GM19438 (cell line): ENCODE measurements around the gene ATP5IF1.

Source experiments
- ATAC-seq: cut with Tn5 transposase; IDR thresholded peaks from one replicate; pipeline ENCODE4 v1.9.1; 2021; ENCODE audit warnings: low read depth; ENCODE audit not compliant: unreplicated experiment

Gene ATP5IF1

DNA sequence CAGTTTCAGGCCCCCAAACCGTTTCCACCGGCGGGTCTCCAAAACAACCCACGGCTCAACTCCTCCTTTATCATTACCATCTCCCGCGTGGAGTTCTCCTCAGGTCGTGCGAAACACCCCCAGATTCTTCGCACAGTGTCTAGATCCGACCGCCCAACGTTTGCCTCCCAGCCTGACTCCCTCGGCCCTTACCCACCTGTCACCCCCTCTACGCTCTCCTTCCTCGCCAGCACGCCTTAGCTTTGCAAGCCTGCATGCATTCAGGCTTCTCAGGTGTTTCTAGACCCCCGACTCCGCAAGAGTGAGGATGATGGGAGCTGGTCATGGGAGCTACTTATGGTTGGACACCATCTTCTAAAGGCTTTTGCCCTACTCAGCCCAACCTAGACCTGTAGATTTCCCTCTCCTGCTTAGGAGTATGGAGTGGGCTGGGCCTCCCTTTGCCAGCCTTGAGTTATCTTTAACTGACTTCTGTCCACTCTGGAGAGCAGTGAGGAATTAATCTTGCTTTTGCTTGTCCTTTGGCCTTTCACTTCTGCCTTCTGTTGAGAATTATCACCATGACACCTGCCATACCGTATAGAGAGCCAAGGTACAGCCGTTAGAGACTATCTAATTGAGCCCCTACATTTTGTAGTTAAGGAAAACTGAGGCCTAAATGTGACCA is 865 bp downstream of the ATP5IF1 start:
- ATAC-seq, result no peak

- ATAC-seq, result no peak
Measured at GRCh38 chr1:28239004-28239403, 3.1 kb downstream of the ATP5IF1 start.

DNA sequence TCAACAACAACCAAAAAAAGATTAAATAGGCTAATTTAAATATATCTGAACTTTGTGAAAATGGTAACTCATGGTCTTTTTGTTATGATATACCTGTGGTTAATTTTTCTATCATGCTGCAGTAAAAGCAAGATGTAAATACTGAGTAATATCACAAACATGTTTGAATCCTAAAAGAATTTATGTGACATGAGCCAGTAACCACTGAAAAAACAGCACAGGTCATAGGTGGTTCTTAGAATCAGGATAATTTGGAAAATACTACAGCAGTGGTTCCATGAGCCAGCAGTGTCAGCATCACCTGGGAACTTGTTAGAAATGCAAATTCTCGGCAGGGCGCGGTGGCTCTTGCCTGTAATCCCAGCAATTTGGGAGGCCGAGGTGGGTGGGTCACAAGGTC is 4.1 kb downstream of the ATP5IF1 start:
- ATAC-seq, result no peak

GRCh38 chr1:28241638-28242241 is 5.8 kb downstream of the ATP5IF1 start:
- no peak for ATAC-seq

DNA sequence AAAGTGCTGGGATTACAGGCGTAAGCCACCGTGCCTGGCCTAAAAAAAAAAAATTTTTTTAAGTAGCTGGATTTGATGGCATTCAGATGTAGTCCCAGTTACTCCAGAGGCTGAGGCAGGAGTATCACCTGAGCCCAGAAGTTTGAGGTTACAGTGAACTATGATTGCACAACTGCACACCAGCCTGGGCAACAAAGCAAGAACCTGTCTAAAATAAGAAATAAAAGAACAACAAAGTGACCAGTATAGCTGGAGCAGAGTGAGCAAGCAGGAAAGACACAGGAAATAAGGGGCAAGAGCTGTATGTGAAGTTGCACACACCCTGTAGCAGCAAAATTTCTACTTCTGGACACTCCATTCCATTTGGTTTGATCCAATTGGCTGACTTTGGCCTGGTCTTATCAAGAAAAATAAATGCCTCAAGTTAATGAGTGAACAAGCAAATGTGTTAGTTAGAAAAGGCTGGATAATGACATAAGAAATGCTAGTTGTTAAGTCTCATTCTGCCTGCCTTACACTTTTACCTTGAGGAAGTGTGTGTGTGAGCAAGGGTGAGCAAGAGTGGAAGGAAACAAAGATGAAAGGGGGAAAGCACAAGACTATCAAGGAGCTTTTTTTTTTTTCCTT is 7.9 kb downstream of the ATP5IF1 start:
- ATAC-seq, result no peak

GRCh38 chr1:28244549-28245251 is 8.8 kb downstream of the ATP5IF1 start:
- no peak for ATAC-seq

- ATAC-seq, result no peak
Measured at GRCh38 chr1:28246427-28246832, 10.5 kb downstream of the ATP5IF1 start.

DNA sequence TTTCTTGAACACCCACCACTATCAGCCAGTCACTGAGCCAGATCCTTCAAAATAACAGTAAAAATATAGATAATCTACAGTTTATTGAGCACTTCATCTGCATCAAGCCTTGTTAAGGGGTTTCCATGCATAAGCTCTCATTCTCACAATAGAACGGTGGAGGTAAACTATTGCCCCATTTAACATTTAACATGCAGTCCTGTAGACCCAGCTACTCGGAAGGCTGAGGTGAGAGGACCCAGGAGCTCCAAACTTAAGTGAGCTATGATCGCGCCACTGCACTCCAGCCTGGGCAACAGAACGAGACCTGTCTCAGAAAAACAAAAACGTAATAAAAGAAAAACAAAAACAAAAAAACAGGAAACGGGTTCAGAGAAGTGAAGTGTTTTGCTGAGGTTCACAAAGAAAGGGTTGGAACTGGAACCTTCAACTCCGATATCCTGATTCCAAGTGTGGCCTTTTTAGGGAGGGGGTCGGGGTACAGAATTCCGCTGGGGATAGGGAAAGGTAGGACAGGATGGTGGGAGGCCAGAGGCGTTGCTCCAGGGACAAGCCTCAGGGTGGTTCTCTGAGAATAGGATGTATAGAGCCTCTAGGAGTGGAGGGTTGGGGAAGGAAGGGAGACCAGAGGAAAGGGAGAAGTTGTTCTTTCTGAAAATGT is 11.8 kb downstream of the ATP5IF1 start:
- no peak for ATAC-seq

DNA sequence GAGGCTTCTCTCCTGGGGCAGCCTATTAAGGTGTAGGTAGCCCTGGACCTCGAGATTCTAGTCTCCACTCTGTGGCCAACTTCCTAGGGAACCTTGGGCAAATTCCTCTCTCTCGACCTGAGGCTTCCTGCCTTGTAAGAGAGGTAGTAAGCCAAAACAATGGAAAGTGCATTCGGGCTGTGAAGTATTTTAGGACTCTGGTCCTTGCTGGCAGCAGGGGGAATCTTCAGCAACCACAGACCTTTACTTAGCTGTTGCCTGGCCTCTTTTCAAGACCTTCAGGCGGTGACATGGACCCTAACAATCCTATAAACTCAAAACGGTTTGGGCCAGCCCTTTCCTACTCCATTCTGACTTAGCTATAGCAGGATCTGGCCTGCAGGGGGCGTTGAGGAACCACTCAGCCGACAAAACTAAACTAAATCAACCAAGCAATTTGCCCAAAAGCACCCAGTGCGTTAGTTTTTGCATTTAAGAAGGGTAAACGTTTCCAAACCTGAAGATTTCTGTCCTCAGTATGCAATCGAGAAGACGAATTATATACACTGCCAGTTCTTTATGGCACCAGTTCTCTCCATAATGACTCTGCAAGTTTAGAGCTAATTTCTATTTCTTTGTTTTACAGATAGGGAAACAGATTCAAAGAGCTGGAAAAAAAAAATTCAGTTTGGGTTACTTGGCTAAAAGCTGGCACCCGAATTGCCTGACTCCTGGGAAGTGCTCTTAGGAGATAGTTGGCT is 12.5 kb downstream of the ATP5IF1 start:
- no peak for ATAC-seq

GRCh38 chr1:28249013-28249865 is 13.3 kb downstream of the ATP5IF1 start:
- ATAC-seq, result no peak

DNA sequence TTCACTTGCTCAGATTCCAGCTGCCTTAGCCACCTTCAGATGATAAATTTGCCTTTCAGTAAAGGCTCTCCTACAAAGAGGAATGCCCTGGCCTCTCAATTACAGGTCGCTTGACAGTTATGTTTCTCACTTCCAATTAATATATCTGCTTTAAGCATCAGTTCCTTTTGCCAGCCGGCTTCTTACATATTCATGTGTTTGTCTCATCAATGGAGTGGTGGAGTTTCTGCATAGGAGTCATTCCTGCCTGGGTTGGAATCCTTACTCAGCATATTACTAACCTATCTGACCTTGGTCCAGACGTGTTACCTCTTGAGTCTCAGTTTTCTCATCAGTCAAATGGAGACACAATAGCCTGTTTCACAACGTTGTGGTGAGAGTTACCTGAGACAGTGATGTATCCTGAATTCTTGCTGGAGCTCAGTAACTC is 14.0 kb downstream of the ATP5IF1 start:
- ATAC-seq, result no peak

DNA sequence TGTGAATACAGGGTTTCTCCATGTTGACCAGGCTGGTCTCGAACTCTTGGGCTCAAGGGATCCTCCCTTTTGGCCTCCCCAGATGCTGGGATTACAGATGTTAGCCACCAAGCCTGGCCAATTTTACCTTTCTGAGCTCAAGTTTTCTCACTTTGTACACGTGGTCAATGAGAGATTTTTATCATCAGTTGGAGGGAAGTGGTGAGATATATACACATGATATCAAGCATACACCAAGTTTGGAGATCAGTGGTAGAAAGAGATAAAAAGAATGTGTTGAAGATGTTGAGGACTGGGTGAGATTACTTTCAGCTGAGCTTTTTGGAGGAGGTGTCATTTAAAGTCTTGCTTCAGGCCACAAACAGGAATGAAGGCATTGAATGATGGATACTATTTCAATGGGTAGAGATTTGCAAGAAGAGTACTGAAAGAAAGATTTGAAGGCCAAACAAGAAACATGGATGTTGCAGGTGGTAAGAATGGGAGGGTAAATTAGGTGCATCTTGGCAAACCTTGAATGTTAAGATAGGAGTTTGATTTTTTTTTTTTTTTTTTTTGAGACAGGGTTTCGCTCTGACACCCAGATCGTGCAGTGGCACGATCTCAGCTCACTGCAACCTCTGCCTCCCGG is 20.4 kb downstream of the ATP5IF1 start:
- ATAC-seq, result no peak

- no peak for ATAC-seq
Measured at GRCh38 chr1:28257736-28258135, 21.8 kb downstream of the ATP5IF1 start.

GRCh38 chr1:28258628-28259251 is 22.8 kb downstream of the ATP5IF1 start:
- ATAC-seq, result no peak

DNA sequence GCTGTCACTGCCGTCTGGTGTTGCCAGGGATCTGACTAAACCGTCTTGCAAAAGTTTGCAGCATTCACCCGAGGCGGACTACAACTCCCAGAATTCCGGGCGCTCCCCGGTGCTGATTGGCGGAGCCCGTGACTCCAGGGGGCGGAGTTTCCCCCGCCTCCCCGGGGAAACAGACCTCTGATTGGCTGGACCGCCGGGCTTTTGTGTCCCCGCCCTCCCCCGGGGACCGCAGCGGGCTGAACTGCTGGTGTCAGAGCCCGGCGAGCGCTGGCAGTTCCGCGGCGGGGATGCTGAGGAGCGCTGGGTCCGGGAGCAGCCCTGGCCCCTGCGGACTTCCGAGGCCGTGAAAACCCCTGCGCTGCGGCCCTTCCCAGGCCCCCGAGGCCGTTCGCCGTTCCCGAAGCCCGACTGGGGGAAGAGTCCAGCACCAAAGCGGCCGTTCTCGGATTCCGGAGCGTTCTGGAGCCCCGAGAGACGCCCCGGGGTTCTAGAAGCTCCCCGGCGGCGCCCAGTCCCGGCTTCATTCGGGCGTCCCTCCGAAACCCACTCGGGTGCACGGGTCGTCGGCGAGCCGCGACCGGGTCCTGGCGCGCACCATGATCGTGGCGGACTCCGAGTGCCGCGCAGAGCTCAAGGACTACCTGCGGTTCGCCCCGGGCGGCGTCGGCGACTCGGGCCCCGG is 23.5 kb downstream of the ATP5IF1 start, which contains the start of gene SESN2:
Gene SESN2 (plus strand): TSS at position 267 of the 682 bp plus-strand sequence. CDS start 330 bp downstream, at position 597.
- ATAC-seq, result peak; percentile 96

- ATAC-seq, result no peak
Measured at GRCh38 chr1:28259934-28260802, 24.2 kb downstream of the ATP5IF1 start.

- no peak for ATAC-seq
Measured at GRCh38 chr1:28260803-28261174, 24.9 kb downstream of the ATP5IF1 start.
